HCT116 (cell line): ENCODE results near the gene DRC7.

Source experiments
- ZNF274 ChIP-seq: fragments of 200-500 bp; sonication (Bioruptor generic); IDR thresholded peaks from 2 replicates; pipeline ENCODE4 v1.6.1; 2014; ENCODE audit warnings: mild to moderate bottlenecking, low read depth, low read length, inconsistent platforms
- TF ChIP-seq, protein P1 (sequence below), 3 experiments: fragments of 200-600 bp in 1 of 3; sonication (generic) in 1 of 3; IDR thresholded peaks in 2 of 3; conservative IDR thresholded peaks in 1 of 3; 2 replicates each; pipeline ENCODE4 v1.5.1; 2012 to 2017; ENCODE audit warnings: low read depth in 2 of 3, low read length in 2 of 3, antibody characterized with exemption in 1 of 3, borderline replicate concordance in 1 of 3, control low read depth in 1 of 3, mild to moderate bottlenecking in 1 of 3, mixed read lengths in 1 of 3, mixed run types in 1 of 3, moderate library complexity in 1 of 3; ENCODE audit not compliant: insufficient read depth in 1 of 3

DNA sequence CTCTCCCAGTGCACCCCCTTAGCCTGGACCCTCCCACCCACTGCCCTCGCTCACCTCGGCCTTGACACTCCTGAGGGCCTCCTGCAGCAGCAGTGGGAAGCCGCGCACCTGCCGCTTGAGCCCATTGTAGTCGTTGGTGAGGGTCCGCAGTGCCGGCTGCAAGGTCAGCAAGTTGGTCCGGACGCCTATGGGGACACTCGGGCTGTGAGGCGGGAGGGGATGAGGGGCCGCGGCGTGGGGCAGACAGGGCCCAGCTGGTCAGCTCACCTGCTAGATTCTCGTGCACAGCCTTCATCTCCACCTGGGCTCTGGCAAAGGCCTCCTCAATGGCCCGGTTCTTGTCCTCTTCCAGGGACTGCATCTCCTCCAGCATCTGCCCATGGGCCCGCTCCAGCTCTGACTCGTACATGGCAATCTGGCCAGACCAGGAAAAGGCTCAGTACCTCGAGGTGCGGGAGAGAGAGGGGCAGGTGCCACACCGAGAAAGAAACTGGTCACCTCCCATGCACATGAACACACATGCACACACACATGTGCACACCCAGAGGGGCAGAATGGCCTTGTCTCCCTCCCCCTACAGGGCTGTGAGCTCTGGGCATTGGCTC, 75.0 kb downstream of the DRC7 start:
- TF ChIP-seq, protein P1, sequence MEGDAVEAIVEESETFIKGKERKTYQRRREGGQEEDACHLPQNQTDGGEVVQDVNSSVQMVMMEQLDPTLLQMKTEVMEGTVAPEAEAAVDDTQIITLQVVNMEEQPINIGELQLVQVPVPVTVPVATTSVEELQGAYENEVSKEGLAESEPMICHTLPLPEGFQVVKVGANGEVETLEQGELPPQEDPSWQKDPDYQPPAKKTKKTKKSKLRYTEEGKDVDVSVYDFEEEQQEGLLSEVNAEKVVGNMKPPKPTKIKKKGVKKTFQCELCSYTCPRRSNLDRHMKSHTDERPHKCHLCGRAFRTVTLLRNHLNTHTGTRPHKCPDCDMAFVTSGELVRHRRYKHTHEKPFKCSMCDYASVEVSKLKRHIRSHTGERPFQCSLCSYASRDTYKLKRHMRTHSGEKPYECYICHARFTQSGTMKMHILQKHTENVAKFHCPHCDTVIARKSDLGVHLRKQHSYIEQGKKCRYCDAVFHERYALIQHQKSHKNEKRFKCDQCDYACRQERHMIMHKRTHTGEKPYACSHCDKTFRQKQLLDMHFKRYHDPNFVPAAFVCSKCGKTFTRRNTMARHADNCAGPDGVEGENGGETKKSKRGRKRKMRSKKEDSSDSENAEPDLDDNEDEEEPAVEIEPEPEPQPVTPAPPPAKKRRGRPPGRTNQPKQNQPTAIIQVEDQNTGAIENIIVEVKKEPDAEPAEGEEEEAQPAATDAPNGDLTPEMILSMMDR (IDR thresholded peaks at IDR 0.05 in 2 of 3, conservative IDR thresholded peaks at IDR 0.05 in 1 of 3; ENCODE audit: borderline replicate concordance in 1 of 3, insufficient read depth in 1 of 3, low read depth in 2 of 3, low read length in 2 of 3) = no peak
- no peak for TF ChIP-seq ZNF274
